Activated naive CD4-positive, alpha-beta T cell treated with anti-CD3 and anti-CD28 coated beads, Interleukin-2, amount 10 ng/mL, durations not matched to agents 7 days and 5 days (primary cell): ENCODE measurements around the gene DGCR8.

Experiments used
- CTCF ChIA-PET: fragments of 350-600 bp; sonication (Branson Sonifier 250); formaldehyde crosslinking; loops from one replicate; lab custom pipeline; 2021; ENCODE audit warnings: antibody characterized with exemption; lab: Charles Lee
- DNase-seq: peaks from one replicate; pipeline ENCODE4 v3.0.0-alpha.2; 2020
- H3K27ac Mint-ChIP-seq: one replicate; pipeline ENCODE4 v1.8.0; 2021; ENCODE audit warnings: mild to moderate bottlenecking, moderate library complexity, mixed read lengths
- H3K27me3 Mint-ChIP-seq: one replicate; pipeline ENCODE4 v1.8.0; 2021; ENCODE audit warnings: mild to moderate bottlenecking, mixed read lengths
- H3K36me3 Mint-ChIP-seq: one replicate; pipeline ENCODE4 v1.8.0; 2021; ENCODE audit warnings: mixed read lengths
- H3K4me1 Mint-ChIP-seq: one replicate; pipeline ENCODE4 v1.8.0; 2021; ENCODE audit warnings: mixed read lengths
- H3K4me3 Mint-ChIP-seq: one replicate; pipeline ENCODE4 v1.8.0; 2021; ENCODE audit warnings: mild to moderate bottlenecking, moderate library complexity, mixed read lengths
- H3K9me3 Mint-ChIP-seq: one replicate; pipeline ENCODE4 v1.8.0; 2021; ENCODE audit warnings: mixed read lengths

The DGCR8 gene

GRCh38 chr22:20043057-20043996 is 36.7 kb upstream of the DGCR8 start:
- no peak overlapping the region for H3K4me3 Mint-ChIP-seq
- peaks cover 33% of the 10 kb centered on the region for H3K36me3 Mint-ChIP-seq
- H3K4me1 Mint-ChIP-seq, result no peaks in the 10 kb centered on the region
- no peak overlapping the region for H3K27ac Mint-ChIP-seq
- H3K9me3 Mint-ChIP-seq, result peaks cover 9% of the 10 kb centered on the region
- no peaks in the 10 kb centered on the region for H3K27me3 Mint-ChIP-seq
- DNase-seq, result no peak
- CTCF ChIA-PET, result no interaction called here

- peaks cover 38% of the 10 kb centered on the region for H3K36me3 Mint-ChIP-seq
- peaks cover 12% of the 10 kb centered on the region for H3K9me3 Mint-ChIP-seq
- no peaks in the 10 kb centered on the region for H3K4me1 Mint-ChIP-seq
- CTCF ChIA-PET, result no interaction called here
- no peak overlapping the region for H3K27ac Mint-ChIP-seq
- no peaks in the 10 kb centered on the region for H3K27me3 Mint-ChIP-seq
- H3K4me3 Mint-ChIP-seq, result no peak overlapping the region
- no peak for DNase-seq
Measured at GRCh38 chr22:20043997-20044342, 36.1 kb upstream of the DGCR8 start.

DNA sequence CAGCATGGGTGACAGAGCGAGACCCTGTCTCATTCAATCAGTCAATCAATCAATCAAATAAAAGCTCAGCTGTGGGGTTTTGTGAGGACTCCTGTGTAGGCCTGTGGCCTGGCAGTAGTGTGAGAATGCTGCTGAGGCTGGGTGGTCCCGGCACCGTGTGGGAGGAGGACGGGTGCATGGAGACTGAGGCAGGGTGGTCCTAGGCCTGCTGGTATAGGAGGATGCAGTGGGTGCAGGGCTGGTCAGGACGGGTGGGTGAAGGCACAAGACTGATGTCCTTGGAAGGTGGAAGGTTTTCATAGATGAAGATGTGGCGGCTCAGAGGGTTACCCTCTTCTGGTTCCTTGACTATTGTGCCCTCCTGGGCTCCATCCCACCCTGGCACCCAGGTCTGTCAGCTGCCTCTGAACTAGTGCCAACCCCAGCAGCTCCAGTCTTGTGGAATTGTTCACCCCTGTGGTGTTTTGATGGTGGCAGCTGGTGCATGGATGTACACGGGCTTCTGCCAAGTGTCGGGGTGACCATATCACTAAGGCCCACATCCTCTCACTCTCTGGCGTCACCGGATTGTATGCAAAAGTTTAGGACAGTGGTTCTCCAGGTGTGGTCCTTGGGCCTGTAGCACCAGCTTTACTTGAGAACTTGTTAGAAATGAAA is 35.4 kb upstream of the DGCR8 start:
- no peak overlapping the region for H3K4me3 Mint-ChIP-seq
- H3K36me3 Mint-ChIP-seq, result peaks cover 41% of the 10 kb centered on the region
- no peaks in the 10 kb centered on the region for H3K4me1 Mint-ChIP-seq
- no peak for DNase-seq
- H3K9me3 Mint-ChIP-seq, result peaks cover 15% of the 10 kb centered on the region
- CTCF ChIA-PET, result no interaction called here
- H3K27ac Mint-ChIP-seq, result peak overlapping the region; percentile 4
- no peaks in the 10 kb centered on the region for H3K27me3 Mint-ChIP-seq

GRCh38 chr22:20046730-20047129 is 33.3 kb upstream of the DGCR8 start:
- no peaks in the 10 kb centered on the region for H3K27me3 Mint-ChIP-seq
- peaks cover 15% of the 10 kb centered on the region for H3K9me3 Mint-ChIP-seq
- CTCF ChIA-PET, result no interaction called here
- DNase-seq, result no peak
- H3K4me3 Mint-ChIP-seq, result no peak overlapping the region
- H3K36me3 Mint-ChIP-seq, result peaks cover 39% of the 10 kb centered on the region
- H3K27ac Mint-ChIP-seq, result no peak overlapping the region
- H3K4me1 Mint-ChIP-seq, result no peaks in the 10 kb centered on the region

DNA sequence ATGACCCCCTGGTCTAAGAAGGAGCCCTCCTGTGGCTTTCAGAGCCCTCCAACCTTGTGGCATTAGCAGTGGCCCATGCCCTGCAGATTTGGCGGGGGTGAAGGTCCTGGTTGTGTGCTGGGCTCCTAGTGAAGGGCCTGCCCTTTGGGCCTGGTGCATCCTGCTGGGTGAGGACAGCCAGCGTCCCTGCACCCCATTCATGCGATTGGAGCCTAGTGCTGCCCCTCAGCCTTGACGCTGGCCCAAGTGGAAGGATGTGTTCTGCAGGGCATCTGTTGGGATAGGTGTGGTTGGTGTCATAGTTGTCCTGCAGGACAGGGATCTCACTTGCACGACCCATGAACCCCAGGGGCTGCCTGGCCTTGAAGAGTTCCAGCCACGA is 28.1 kb upstream of the DGCR8 start:
- Mint-ChIP-seq H3K9me3 (peaks cover 13% of the 10 kb centered on the region), H3K36me3 (peaks cover 34% of the 10 kb centered on the region), H3K4me3 (no peak overlapping the region), H3K27ac (no peak overlapping the region), H3K4me1 (no peaks in the 10 kb centered on the region), H3K27me3 (no peaks in the 10 kb centered on the region)
- no peak for DNase-seq
- CTCF ChIA-PET, result no interaction called here

DNA sequence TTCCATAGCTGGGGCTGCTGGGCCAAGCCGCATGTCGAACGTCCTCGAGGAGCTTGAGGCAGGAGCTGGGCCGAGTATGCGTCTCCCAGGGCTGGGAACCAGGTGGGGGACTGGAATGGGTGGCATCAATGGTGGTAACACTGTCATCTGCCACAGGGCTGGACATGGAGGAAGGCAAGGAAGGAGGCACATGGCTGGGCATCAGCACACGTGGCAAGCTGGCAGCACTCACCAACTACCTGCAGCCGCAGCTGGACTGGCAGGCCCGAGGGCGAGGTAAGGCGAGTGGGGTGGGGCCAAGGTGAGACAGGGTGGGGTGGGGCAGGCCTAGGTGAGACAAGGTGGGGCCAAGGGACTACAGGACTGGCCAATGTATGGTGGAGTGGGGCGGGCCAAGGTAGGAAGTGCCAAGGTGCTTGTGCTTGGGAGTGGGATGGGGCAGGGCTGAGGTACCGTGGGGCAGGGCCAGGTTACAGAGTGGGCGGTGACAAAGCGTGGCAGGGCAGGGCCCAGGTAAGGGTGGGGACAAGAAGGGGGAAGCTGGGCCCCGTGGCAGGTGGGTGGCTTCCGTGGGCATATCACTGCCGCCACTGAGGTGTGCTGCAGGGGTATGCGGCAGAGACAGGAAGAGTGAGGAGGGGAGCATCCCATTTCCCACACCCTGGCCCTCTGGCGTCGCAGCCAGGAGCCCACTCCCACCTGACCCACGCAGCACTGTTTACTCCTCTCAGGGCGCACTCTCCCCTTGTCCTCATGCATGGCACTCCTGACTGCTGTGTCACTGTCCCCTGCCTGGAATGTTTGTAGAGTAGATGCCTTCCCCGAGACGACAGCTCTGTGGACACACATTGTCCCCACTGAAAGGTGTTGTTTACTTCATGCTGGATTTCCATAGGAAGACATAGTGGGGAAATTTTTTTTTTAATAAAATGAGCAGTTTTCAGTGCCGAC is 27.5 kb upstream of the DGCR8 start:
- Mint-ChIP-seq H3K4me1 (no peaks in the 10 kb centered on the region), H3K4me3 (no peak overlapping the region), H3K9me3 (peaks cover 12% of the 10 kb centered on the region), H3K36me3 (peaks cover 29% of the 10 kb centered on the region), H3K27me3 (no peaks in the 10 kb centered on the region), H3K27ac (no peak overlapping the region)
- CTCF ChIA-PET, result no interaction called here
- no peak for DNase-seq

- Mint-ChIP-seq H3K36me3 (peaks cover 21% of the 10 kb centered on the region), H3K27ac (no peak overlapping the region), H3K4me3 (no peak overlapping the region)
Measured at GRCh38 chr22:20053407-20054033, 26.5 kb upstream of the DGCR8 start.

GRCh38 chr22:20054034-20054427 is 26.0 kb upstream of the DGCR8 start:
- CTCF ChIA-PET, result no interaction called here
- H3K9me3 Mint-ChIP-seq, result peaks cover 2% of the 10 kb centered on the region
- H3K27me3 Mint-ChIP-seq, result no peaks in the 10 kb centered on the region
- DNase-seq, result no peak
- no peak overlapping the region for H3K4me3 Mint-ChIP-seq
- H3K27ac Mint-ChIP-seq, result no peak overlapping the region
- peaks cover 2% of the 10 kb centered on the region for H3K4me1 Mint-ChIP-seq
- H3K36me3 Mint-ChIP-seq, result peaks cover 16% of the 10 kb centered on the region

More at GRCh38 chr22:20053407-20054033, 26.5 kb upstream of the DGCR8 start:
- Mint-ChIP-seq H3K27me3 (no peaks in the 10 kb centered on the region), H3K9me3 (peaks cover 4% of the 10 kb centered on the region), H3K4me1 (no peaks in the 10 kb centered on the region)
- CTCF ChIA-PET, result no interaction called here
- DNase-seq, result no peak

DNA sequence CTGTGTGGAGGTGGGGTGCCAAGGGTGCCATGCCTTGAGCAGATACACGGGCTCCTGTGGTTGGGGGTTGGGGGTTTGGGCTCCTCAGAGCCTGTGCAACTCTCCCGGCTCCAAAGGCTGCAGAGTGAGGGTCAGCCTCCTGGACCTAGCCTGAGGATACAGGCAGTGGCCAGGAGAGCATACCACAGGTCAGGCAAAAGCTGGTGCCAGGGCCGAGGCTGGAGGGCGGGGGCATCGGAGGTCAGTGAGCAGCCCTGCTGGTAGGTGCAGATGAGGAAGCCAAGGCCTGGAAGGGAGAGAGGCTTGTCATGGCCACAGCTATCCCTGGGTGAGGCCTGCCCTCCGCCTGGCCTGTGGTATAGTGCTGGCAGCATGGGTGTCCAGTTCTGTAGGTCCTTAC is 25.6 kb upstream of the DGCR8 start:
- peaks cover 14% of the 10 kb centered on the region for H3K36me3 Mint-ChIP-seq
- H3K27me3 Mint-ChIP-seq, result no peaks in the 10 kb centered on the region
- H3K4me1 Mint-ChIP-seq, result peaks cover 2% of the 10 kb centered on the region
- H3K27ac Mint-ChIP-seq, result no peak overlapping the region
- H3K9me3 Mint-ChIP-seq, result no peaks in the 10 kb centered on the region
- H3K4me3 Mint-ChIP-seq, result no peak overlapping the region
- no peak for DNase-seq
- CTCF ChIA-PET, result interaction anchor here (1.1 kb wide), 1 partner anchor 84 kb away, joined by 3 read pairs; no protein-coding TSS in a partner anchor

- H3K36me3 Mint-ChIP-seq, result peaks cover 10% of the 10 kb centered on the region
- no peak overlapping the region for H3K4me3 Mint-ChIP-seq
- no peaks in the 10 kb centered on the region for H3K9me3 Mint-ChIP-seq
- H3K27ac Mint-ChIP-seq, result no peak overlapping the region
- CTCF ChIA-PET, result interaction anchor here (1.1 kb wide), 1 partner anchor 84 kb away, joined by 3 read pairs; no protein-coding TSS in a partner anchor
- DNase-seq, result no peak
- no peaks in the 10 kb centered on the region for H3K27me3 Mint-ChIP-seq
- peaks cover 2% of the 10 kb centered on the region for H3K4me1 Mint-ChIP-seq
Measured at GRCh38 chr22:20055144-20055543, 24.9 kb upstream of the DGCR8 start.

DNA sequence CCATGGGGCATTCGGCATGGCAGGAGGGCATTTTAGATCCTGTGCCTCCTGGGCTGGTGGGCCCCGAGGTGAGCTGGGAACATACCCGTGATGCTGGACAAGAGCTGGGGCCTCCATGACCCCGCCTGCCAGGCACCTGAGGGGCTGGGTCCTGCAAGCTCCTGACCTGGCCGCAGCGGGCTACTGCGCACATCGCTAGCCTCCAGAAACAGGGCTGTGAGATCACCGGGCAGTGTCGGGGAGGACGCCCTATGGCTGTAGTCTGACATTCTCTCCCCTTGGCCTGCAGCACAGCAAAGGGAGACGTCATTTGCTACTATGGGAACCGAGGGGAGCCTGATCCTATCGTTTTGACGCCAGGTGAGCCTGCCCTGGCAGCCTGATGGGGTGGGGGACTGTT is 24.4 kb upstream of the DGCR8 start:
- Mint-ChIP-seq H3K27ac (no peak overlapping the region), H3K9me3 (no peaks in the 10 kb centered on the region), H3K4me1 (peaks cover 2% of the 10 kb centered on the region), H3K4me3 (no peak overlapping the region), H3K27me3 (no peaks in the 10 kb centered on the region), H3K36me3 (peaks cover 13% of the 10 kb centered on the region)
- CTCF ChIA-PET, result interaction anchor here (1.1 kb wide), 1 partner anchor 85 kb away, joined by 3 read pairs; no protein-coding TSS in a partner anchor
- DNase-seq, result no peak

DNA sequence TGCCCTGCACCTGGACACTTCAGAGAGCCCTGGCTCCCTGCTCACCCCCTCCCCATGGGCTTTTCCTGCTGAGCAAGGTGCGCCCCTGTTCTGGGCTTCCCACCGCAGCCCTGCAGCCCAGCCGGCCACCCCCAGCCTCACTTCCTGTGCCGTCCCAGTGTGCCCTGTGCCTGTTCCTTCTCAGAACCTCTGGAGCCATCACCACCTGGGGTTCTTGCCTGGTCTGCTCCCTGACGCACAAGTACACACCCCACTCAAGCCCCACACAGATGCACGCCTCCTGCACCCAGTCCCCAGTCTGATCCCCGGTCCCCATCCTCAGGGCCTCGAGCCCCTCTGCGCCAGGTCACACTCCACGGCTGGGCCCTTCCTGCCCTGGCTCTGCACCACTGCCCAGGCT is 23.9 kb upstream of the DGCR8 start:
- Mint-ChIP-seq H3K4me1 (peaks cover 2% of the 10 kb centered on the region), H3K9me3 (no peaks in the 10 kb centered on the region), H3K36me3 (peaks cover 13% of the 10 kb centered on the region), H3K4me3 (no peak overlapping the region), H3K27me3 (no peaks in the 10 kb centered on the region), H3K27ac (no peak overlapping the region)
- DNase-seq, result no peak
- CTCF ChIA-PET, result no interaction called here

DNA sequence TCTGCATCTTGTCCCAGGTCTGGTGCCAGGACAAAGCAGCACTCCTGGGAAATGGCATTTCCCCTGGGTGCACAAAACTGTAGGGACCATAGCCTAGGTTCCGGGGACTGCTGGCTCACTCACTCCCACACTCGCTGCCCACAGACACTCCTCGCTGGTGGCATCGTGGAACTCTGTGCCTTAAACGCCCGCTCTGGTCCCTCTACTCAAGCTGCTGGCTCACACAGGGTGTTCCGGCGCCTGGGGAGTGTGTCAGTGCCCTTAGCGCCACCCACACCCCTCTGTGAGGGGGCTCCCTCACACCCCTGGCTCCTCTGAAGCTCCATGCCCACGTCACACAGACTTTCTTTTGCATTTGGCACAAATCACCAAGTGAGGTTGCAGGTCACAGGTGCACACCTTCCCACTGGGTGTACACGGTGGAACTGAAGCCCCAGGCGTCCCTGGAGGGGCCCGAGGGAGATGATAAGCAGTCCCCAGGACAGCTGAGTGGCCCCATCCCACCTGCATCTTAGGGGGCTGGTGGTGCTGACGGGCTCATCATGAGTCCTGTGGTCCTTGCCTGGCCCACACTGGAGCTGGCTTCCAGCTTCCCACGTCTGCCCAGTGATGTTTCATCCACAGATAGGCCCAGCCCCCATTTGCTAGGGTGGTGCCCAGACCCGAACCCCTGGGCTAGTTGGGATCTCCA is 23.2 kb upstream of the DGCR8 start:
- no peaks in the 10 kb centered on the region for H3K27me3 Mint-ChIP-seq
- CTCF ChIA-PET, result no interaction called here

More for the DNA sequence above, 23.2 kb upstream of the DGCR8 start:
- no peak for DNase-seq
- Mint-ChIP-seq H3K9me3 (no peaks in the 10 kb centered on the region), H3K36me3 (peaks cover 14% of the 10 kb centered on the region), H3K4me1 (peaks cover 2% of the 10 kb centered on the region), H3K27ac (no peak overlapping the region), H3K4me3 (no peak overlapping the region)
